Liver (tissue), 9 donors: ENCODE measurements around the gene AJAP1. TPM values are rescaled to one million over a fixed set of nuclear protein-coding genes. Genes with fewer than 3 reads are reported as not detected.

Experiments used
- DNase-seq: peaks from one replicate; pipeline ENCODE4 v3.0.0-alpha.2; 2017; ENCODE audit warnings: low spot score
- H3K27ac ChIP-seq, 2 donors: one replicate each; pipeline ENCODE4 v1.7.0; 2013; ENCODE audit warnings: inconsistent platforms in 2 of 2, low read length in 2 of 2, control low read depth in 1 of 2, low read depth in 1 of 2, mild to moderate bottlenecking in 1 of 2
- H3K27me3 ChIP-seq, 4 donors: one replicate each; pipeline versions ENCODE4 v1.6.1 to v1.7.0; 2013; ENCODE audit warnings: low read length in 3 of 4, inconsistent platforms in 1 of 4, mild to moderate bottlenecking in 1 of 4, moderate library complexity in 1 of 4; ENCODE audit not compliant: control insufficient read depth in 4 of 4, insufficient read depth in 4 of 4
- H3K36me3 ChIP-seq, 4 donors: one replicate each; pipeline versions ENCODE4 v1.6.1 to v1.7.0; 2013; ENCODE audit warnings: low read length in 3 of 4, mild to moderate bottlenecking in 3 of 4, low read depth in 1 of 4, moderate library complexity in 1 of 4; ENCODE audit not compliant: control insufficient read depth in 4 of 4, insufficient read depth in 3 of 4
- H3K4me1 ChIP-seq, 4 donors: one replicate each; pipeline versions ENCODE4 v1.6.1 to v1.7.0; 2013; ENCODE audit warnings: low read length in 3 of 4, mild to moderate bottlenecking in 3 of 4, moderate library complexity in 1 of 4; ENCODE audit not compliant: control insufficient read depth in 4 of 4, insufficient read depth in 4 of 4
- H3K4me3 ChIP-seq, 3 donors: one replicate each; pipeline versions ENCODE4 v1.6.1 to v1.7.0; 2013; ENCODE audit warnings: low read length in 3 of 3, control low read depth in 1 of 3, low read depth in 1 of 3, mild to moderate bottlenecking in 1 of 3
- H3K9ac ChIP-seq, 2 donors: one replicate each; pipeline ENCODE4 v1.7.0; 2013; ENCODE audit warnings: low read length in 2 of 2, mild to moderate bottlenecking in 2 of 2, moderate library complexity in 2 of 2, control low read depth in 1 of 2, low read depth in 1 of 2
- H3K9me3 ChIP-seq, 4 donors: one replicate each; pipeline versions ENCODE4 v1.6.1 to v1.7.0; 2013; ENCODE audit warnings: low read length in 3 of 4; ENCODE audit not compliant: control insufficient read depth in 4 of 4
- GABPA ChIP-seq, 2 donors: IDR thresholded peaks in 1 of 2; conservative IDR thresholded peaks in 1 of 2; 2 replicates each; pipeline ENCODE4 v1.6.1; 2016; ENCODE audit warnings: antibody characterized with exemption in 2 of 2, mild to moderate bottlenecking in 1 of 2, moderate library complexity in 1 of 2
- HNF4A ChIP-seq, 2 donors: conservative IDR thresholded peaks; 2 replicates each; pipeline ENCODE4 v1.6.1; 2016; ENCODE audit warnings: antibody characterized with exemption in 2 of 2, mild to moderate bottlenecking in 2 of 2
- HNF4G ChIP-seq: IDR thresholded peaks from 2 replicates; pipeline ENCODE4 v1.6.1; 2016; ENCODE audit warnings: antibody characterized with exemption
- NR2F2 ChIP-seq: IDR thresholded peaks from 2 replicates; pipeline ENCODE4 v1.6.1; 2016; ENCODE audit warnings: antibody characterized with exemption
- SP1 ChIP-seq: IDR thresholded peaks from 2 replicates; pipeline ENCODE4 v1.6.1; 2018; ENCODE audit warnings: antibody characterized with exemption, mild to moderate bottlenecking
- TAF1 ChIP-seq: conservative IDR thresholded peaks from 2 replicates; pipeline ENCODE4 v1.6.1; 2016; ENCODE audit warnings: antibody characterized with exemption, mild to moderate bottlenecking
- YY1 ChIP-seq: IDR thresholded peaks from 2 replicates; pipeline ENCODE4 v1.6.1; 2016; ENCODE audit warnings: antibody characterized with exemption, mild to moderate bottlenecking
- WGBS: extraction: QIAGEN DNeasy Blood & Tissue Kit; methylation state at CpG from one replicate; pipeline ENCODE4 v1.1.7; 2013; 5-methylcytosine and 5-hydroxymethylcytosine counted together
- polyA plus RNA-seq, 2 donors: library from polyadenylated mRNA; stranded (reverse) in 1 of 2; unstranded in 1 of 2; fragments of 200-250 nt in 1 of 2; fragments of >200 nt in 1 of 2; fragmentation: Nextera tagmentation in 1 of 2; extraction: Ambion mirVana in 1 of 2; gene quantifications; one replicate each; pipeline versions ENCODE4 v1.2.1 to v1.2.3, GENCODE V29; 2013 to 2015
- total RNA-seq, 2 donors: library from RNA; depleted of rRNA; stranded (reverse); fragments of >200 nt; gene quantifications; one replicate each; pipeline ENCODE4 v1.2.3, GENCODE V29; 2014
- TF ChIP-seq, protein P1 (sequence below): IDR thresholded peaks from 2 replicates; pipeline ENCODE4 v1.6.1; 2016; ENCODE audit warnings: antibody characterized with exemption
- TF ChIP-seq, protein P2 (sequence below): IDR thresholded peaks from 2 replicates; pipeline ENCODE4 v1.6.1; 2016; ENCODE audit warnings: antibody characterized with exemption, mild to moderate bottlenecking
- TF ChIP-seq, protein P3 (sequence below): IDR thresholded peaks from 2 replicates; pipeline ENCODE4 v1.6.1; 2016; ENCODE audit warnings: antibody characterized with exemption
- TF ChIP-seq, protein P4 (sequence below): fragments of 150-350 bp; IDR thresholded peaks from 2 replicates; pipeline ENCODE4 v1.5.1; 2017; ENCODE audit warnings: improper control_type of control experiment, low read depth, low read length; ENCODE audit not compliant: missing input control
- donor health status: healthy.
- donor health status: healthy.
- donor health status: healthy.
- donor health status: healthy.
- donor health status: healthy.

The AJAP1 gene
- total and polyA plus RNA-seq, 4 donors = under 0.01 to 0.21 (median 0.08) TPM; not detected in 1

DNA sequence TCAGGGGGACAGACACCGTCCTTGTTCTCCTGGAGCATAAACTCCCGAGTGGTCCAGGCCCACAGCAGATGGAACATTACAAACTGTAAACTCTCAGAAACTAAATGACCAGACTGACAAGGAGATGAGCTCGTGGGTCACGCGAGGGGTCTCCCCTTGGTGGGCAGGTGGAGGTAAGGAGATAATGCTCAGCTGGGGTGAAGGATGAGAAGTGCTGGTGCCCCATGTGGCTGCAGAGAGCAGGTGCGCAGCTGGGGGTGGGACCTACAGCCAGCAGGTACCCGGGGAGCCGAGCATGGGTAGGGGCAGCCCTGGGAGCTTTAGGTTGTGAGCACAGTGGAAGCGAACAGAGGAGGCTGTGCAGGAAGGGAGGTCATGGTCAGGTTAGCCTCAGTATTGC, 40.1 kb downstream of the AJAP1 start (continued):
- TF ChIP-seq, protein P1, sequence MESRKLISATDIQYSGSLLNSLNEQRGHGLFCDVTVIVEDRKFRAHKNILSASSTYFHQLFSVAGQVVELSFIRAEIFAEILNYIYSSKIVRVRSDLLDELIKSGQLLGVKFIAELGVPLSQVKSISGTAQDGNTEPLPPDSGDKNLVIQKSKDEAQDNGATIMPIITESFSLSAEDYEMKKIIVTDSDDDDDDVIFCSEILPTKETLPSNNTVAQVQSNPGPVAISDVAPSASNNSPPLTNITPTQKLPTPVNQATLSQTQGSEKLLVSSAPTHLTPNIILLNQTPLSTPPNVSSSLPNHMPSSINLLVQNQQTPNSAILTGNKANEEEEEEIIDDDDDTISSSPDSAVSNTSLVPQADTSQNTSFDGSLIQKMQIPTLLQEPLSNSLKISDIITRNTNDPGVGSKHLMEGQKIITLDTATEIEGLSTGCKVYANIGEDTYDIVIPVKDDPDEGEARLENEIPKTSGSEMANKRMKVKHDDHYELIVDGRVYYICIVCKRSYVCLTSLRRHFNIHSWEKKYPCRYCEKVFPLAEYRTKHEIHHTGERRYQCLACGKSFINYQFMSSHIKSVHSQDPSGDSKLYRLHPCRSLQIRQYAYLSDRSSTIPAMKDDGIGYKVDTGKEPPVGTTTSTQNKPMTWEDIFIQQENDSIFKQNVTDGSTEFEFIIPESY = no peak
- TF ChIP-seq HNF4G (no peak), NR2F2 (no peak)
- TF ChIP-seq, protein P2, sequence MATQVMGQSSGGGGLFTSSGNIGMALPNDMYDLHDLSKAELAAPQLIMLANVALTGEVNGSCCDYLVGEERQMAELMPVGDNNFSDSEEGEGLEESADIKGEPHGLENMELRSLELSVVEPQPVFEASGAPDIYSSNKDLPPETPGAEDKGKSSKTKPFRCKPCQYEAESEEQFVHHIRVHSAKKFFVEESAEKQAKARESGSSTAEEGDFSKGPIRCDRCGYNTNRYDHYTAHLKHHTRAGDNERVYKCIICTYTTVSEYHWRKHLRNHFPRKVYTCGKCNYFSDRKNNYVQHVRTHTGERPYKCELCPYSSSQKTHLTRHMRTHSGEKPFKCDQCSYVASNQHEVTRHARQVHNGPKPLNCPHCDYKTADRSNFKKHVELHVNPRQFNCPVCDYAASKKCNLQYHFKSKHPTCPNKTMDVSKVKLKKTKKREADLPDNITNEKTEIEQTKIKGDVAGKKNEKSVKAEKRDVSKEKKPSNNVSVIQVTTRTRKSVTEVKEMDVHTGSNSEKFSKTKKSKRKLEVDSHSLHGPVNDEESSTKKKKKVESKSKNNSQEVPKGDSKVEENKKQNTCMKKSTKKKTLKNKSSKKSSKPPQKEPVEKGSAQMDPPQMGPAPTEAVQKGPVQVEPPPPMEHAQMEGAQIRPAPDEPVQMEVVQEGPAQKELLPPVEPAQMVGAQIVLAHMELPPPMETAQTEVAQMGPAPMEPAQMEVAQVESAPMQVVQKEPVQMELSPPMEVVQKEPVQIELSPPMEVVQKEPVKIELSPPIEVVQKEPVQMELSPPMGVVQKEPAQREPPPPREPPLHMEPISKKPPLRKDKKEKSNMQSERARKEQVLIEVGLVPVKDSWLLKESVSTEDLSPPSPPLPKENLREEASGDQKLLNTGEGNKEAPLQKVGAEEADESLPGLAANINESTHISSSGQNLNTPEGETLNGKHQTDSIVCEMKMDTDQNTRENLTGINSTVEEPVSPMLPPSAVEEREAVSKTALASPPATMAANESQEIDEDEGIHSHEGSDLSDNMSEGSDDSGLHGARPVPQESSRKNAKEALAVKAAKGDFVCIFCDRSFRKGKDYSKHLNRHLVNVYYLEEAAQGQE = no peak

DNA sequence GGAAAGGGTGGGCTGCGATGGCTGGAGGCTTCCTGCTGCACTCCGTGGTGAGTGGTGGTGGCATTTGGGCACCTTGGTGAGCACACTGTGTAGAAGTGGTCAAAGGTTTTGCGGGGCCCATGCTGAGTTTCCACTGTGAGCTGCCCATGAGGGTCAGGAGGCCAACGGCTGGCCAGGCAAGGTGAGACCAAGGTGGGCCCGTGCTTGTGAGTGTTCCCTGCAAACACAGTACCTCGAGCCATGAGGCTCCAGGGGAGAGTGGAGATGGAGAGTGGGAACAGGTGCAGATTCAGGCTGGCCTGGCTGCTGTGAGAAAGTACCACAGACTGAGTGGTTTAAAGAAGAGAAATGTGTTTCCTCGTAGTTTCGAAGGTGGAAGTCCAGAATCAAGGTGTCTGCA, 40.8 kb downstream of the AJAP1 start:
- DNase-seq = no peak
- no peak for TF ChIP-seq TAF1
- TF ChIP-seq, protein P1 = no peak
- Histone ChIP-seq H3K4me1 (no peaks in the 10 kb centered on the region), H3K9ac (no peak overlapping the region), H3K36me3 (no peaks in the 10 kb centered on the region), H3K27ac (no peak overlapping the region), H3K4me3 (no peak overlapping the region), H3K27me3 (no peaks in the 10 kb centered on the region), H3K9me3 (no peaks in the 10 kb centered on the region)
- WGBS = 90% methylated on average over 8 of the region's 8 CpGs

DNA sequence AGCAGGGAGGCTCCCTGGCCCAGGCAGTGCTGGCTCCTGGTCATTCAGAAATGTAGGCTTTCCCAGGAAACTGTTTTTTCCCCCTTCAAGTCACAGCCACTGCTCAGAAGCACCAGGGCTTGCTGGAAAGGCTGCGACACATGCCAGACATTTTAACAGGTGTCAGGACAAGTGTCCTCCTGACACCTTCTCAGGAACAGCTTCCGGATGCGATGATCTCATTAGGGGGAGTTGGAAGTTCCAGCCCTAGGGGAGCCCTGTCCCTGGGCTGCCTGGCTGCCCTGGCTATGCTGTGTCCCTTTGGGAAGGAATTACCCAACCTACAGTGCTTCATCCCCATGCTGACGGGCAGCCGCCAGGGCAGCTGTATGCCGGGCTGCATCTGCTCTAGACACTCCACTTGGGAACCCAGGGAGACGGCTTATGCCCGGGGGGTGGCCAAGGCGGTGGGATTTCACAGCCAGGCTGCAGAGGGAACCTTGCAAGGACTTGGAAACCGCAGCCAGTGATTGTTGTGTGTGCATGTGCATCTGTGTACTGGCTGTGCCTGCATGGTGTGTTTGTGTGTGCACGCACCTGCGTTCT, 41.8 kb downstream of the AJAP1 start:
- no peaks in the 10 kb centered on the region for H3K9me3 ChIP-seq
- H3K4me3 ChIP-seq = no peak overlapping the region
- no peaks in the 10 kb centered on the region for H3K4me1 ChIP-seq
- H3K36me3 ChIP-seq = no peaks in the 10 kb centered on the region
- no peak for DNase-seq
- no peak for TF ChIP-seq HNF4A (conservative IDR thresholded peaks at IDR 0.05)
- TF ChIP-seq TAF1 = no peak
- TF ChIP-seq SP1 = no peak
- no peak for TF ChIP-seq GABPA (IDR thresholded peaks at IDR 0.05 in 1 of 2, conservative IDR thresholded peaks at IDR 0.05 in 1 of 2)
- TF ChIP-seq YY1 = no peak
- TF ChIP-seq, protein P3, sequence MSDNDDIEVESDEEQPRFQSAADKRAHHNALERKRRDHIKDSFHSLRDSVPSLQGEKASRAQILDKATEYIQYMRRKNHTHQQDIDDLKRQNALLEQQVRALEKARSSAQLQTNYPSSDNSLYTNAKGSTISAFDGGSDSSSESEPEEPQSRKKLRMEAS = no peak
- no peak for TF ChIP-seq HNF4G
- TF ChIP-seq, protein P2 = no peak
- TF ChIP-seq, protein P4, sequence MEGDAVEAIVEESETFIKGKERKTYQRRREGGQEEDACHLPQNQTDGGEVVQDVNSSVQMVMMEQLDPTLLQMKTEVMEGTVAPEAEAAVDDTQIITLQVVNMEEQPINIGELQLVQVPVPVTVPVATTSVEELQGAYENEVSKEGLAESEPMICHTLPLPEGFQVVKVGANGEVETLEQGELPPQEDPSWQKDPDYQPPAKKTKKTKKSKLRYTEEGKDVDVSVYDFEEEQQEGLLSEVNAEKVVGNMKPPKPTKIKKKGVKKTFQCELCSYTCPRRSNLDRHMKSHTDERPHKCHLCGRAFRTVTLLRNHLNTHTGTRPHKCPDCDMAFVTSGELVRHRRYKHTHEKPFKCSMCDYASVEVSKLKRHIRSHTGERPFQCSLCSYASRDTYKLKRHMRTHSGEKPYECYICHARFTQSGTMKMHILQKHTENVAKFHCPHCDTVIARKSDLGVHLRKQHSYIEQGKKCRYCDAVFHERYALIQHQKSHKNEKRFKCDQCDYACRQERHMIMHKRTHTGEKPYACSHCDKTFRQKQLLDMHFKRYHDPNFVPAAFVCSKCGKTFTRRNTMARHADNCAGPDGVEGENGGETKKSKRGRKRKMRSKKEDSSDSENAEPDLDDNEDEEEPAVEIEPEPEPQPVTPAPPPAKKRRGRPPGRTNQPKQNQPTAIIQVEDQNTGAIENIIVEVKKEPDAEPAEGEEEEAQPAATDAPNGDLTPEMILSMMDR = no peak
- H3K27ac ChIP-seq = no peak overlapping the region
- H3K9ac ChIP-seq = no peak overlapping the region
- 78% methylated on average over 12 of the region's 12 CpGs for WGBS
- no peaks in the 10 kb centered on the region for H3K27me3 ChIP-seq
